Right lobe of liver (tissue), 4 donors: ENCODE measurements around the gene TNFSF15.

Source experiments
- CTCF ChIP-seq, 4 donors: fragments of 200-600 bp in 3 of 4; fragments of 450-650 bp in 1 of 4; IDR thresholded peaks; one replicate each; pipeline versions ENCODE4 v1.5.1 to v1.8.0; 2016 to 2022; ENCODE audit warnings: antibody characterized with exemption in 4 of 4, mild to moderate bottlenecking in 2 of 4
- POLR2A ChIP-seq: fragments of 450-650 bp; IDR thresholded peaks from one replicate; pipeline ENCODE4 v1.6.1; 2017; ENCODE audit warnings: antibody characterized with exemption, mild to moderate bottlenecking
- donor health status: DM: no; HTN: no; CAD: no.
- donor health status: DM: no; HTN: no; CAD: no.
- donor health status: DM: no; HTN: yes; CAD: no.

DNA sequence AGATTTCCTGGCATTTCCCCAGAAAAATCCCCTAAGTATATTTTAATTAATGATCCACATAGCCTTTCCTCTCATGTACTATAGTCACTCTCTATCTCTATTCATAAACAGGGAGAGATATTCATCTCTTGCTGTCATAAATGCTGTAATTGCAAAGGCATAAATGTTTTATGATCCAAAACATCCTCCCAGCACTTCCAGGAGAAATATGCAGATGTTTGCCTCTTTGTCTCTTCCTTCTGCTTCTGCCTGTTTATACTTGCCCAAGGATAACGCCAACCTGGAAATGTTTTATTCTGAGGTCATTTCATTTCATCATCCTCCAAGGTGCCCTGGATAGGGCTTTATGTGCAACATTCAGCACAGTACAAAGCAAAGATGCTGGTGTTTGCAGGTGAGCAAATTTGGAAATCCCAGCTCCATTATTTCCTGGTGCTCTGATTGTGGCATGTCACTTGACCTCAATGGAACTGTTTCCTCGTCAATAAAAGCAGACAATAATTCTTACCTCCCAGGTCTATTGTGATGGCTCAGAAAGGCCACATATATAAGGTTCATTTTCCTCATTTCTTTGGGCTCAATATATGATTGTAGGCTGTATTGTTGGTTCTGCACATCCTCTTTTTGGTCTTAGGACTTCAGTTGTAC, 6.9 kb downstream of the TNFSF15 start:
- TF ChIP-seq CTCF (IDR thresholded peaks at IDR 0.05) (no peak), POLR2A (no peak)
